ENCODE results near the gene KRT71.

GRCh38 chr12:52600941-52601481 lies 48.1 kb upstream of the KRT71 start, which contains the start of gene KRT72:
- TF ChIP-seq CTCF (IDR thresholded peaks at IDR 0.05) (no peak), EZH2phosphoT487 (IDR thresholded peaks at IDR 0.05) (no peak)

Data from neural progenitor cell (in vitro differentiated cells).